ENCODE data around the gene TRPV5.

Gene TRPV5

GRCh38 chr7:142941541-142941940 lies 8.0 kb upstream of the TRPV5 start:
- Histone ChIP-seq H3K27me3 (no peaks in the 10 kb centered on the region), H3K9ac (no peak overlapping the region), H3K9me3 (0 out of 2 replicates have a peak, but pooled peaks cover 6% of the 10 kb centered on the region), H3K4me3 (no peak overlapping the region), H3K4me1 (peaks cover 20% of the 10 kb centered on the region), H3K27ac (no peak overlapping the region), H3K36me3 (no peaks in the 10 kb centered on the region), H4K20me1 (no peaks in the 10 kb centered on the region), H3K4me2 (no peak overlapping the region)
- no peak for TF ChIP-seq Cebpa-rat (IDR thresholded peaks at IDR 0.05)

DNA sequence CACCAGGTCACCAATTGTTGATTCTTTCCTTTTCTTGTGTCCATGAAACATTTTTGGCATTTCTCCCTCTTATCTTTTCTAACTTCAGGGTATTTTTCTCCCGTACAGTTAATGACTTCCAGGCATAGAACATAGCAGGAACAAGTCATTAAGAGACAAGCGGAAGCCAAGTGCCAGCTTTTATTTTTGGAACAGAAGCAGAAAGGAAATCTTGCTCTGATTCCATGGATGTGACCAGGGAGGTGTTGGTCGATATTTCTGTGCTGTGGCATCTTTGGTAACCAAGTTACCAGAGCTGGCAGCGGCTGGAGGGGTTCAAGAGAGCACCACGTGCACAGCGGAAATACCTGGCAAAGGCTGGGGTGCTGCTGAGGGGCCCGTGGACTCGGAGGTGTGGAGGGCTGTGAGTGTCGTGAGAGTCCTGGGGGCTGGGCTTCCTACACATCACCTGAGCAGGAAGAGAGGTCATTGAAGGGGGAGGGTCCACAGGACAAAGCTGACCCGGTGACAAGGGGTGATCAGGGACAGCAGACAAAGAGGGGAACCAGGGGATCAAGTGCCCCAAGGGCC lies 7.5 kb upstream of the TRPV5 start:
- TF ChIP-seq Cebpa-rat (IDR thresholded peaks at IDR 0.05): no peak
- H3K27me3 ChIP-seq: no peaks in the 10 kb centered on the region
- H3K9me3 ChIP-seq: 0 out of 2 replicates have a peak, but pooled peaks cover 6% of the 10 kb centered on the region
- no peak overlapping the region for H3K27ac ChIP-seq
- H3K9ac ChIP-seq: no peak overlapping the region
- H3K36me3 ChIP-seq: no peaks in the 10 kb centered on the region
- no peak overlapping the region for H3K4me3 ChIP-seq
- no peaks in the 10 kb centered on the region for H4K20me1 ChIP-seq
- no peak overlapping the region for H3K4me2 ChIP-seq
- peaks cover 15% of the 10 kb centered on the region for H3K4me1 ChIP-seq

DNA sequence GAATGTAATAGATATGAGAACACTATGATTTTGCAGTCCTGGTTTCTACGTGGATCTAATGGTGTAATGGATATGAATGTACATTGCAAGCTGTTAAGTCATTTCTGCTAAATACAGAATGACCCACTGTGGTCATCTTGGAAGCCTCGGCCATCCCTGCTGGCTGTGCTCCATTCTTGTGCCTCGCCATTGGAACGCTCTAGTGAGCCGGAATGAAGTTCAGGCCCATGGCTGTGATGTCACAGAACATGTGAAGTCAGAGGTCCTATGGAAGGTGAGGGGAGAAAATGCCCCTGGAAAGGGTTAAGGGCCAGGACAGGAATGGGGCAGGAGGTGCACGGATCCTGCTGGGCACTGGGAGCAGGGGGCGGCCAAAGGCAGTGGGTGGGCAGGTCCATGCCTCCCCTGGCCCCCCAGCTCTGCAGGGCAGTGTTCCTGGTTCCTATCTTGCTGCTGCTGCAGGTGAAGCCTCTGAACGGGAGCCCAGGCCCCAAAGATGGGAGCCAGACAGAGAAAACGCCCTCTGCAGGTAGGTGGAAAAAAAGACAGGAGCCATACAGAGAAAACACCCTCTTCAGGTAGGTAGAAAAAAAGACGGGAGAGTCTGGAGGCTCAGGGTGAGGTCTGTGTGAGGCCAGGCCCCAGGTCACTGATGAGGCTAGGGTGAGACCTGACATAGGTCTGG lies 5.8 kb upstream of the TRPV5 start, which contains the start of gene LLCFC1:
LLCFC1 (plus strand) TSS at position 259 of the 685 bp plus-strand sequence; CDS start at position 397, 138 bp downstream.
- H3K9ac ChIP-seq: no peak within 1 kb of the TSS

DNA sequence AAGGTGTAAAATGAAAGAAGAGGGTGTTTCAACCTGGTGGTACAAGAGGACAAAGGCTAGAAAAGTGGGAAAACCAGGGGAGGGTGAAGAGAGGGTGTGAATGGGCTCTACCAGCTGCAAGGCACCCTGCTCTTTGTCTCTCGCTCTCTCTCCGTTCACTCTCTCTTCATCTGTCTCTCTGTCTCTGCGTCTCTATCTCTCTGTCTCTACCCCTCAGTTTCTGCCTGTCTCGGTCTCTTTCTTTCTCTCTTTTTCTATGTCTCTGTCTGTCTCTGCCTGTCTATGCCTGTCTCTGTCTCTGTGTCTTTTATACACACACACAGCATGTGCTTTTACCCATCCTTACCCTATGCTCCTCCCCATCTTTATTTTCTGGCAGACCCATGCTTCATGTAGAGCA lies 5.1 kb upstream of the TRPV5 start:
- Histone ChIP-seq H3K9me3 (0 out of 2 replicates have a peak, but pooled peaks cover 6% of the 10 kb centered on the region), H4K20me1 (no peaks in the 10 kb centered on the region), H3K4me1 (peaks cover 20% of the 10 kb centered on the region), H3K27me3 (no peaks in the 10 kb centered on the region), H3K4me2 (no peak overlapping the region), H3K4me3 (no peak overlapping the region), H3K9ac (no peak overlapping the region), H3K27ac (no peak overlapping the region), H3K36me3 (no peaks in the 10 kb centered on the region)
- no peak for TF ChIP-seq Cebpa-rat (IDR thresholded peaks at IDR 0.05)

More for the DNA sequence above, 5.8 kb upstream of the TRPV5 start, which contains the start of gene LLCFC1:
- peak within 1 kb of the TSS; percentile 2; the same call in 1 of the 2 replicates for H3K4me2 ChIP-seq
- H3K27ac ChIP-seq: no peak within 1 kb of the TSS
- H4K20me1 ChIP-seq: no peaks in the 10 kb centered on the region
- H3K4me1 ChIP-seq: peaks cover 13% of the 10 kb centered on the region
- no peaks in the 10 kb centered on the region for H3K36me3 ChIP-seq
- no peak for TF ChIP-seq Cebpa-rat (IDR thresholded peaks at IDR 0.05)
- H3K27me3 ChIP-seq: no peaks in the 10 kb centered on the region
- no peak within 1 kb of the TSS for H3K4me3 ChIP-seq
- H3K9me3 ChIP-seq: 0 out of 2 replicates have a peak, but pooled peaks cover 6% of the 10 kb centered on the region

- H3K4me1 ChIP-seq: peaks cover 37% of the 10 kb centered on the region
- no peaks in the 10 kb centered on the region for H4K20me1 ChIP-seq
- no peaks in the 10 kb centered on the region for H3K36me3 ChIP-seq
- no peaks in the 10 kb centered on the region for H3K27me3 ChIP-seq
- no peak overlapping the region for H3K9ac ChIP-seq
- no peak overlapping the region for H3K27ac ChIP-seq
- no peak for TF ChIP-seq Cebpa-rat (IDR thresholded peaks at IDR 0.05)
- no peaks in the 10 kb centered on the region for H3K9me3 ChIP-seq
- H3K4me3 ChIP-seq: no peak overlapping the region
- no peak overlapping the region for H3K4me2 ChIP-seq
Measured at GRCh38 chr7:142935941-142936565, 2.5 kb upstream of the TRPV5 start.

DNA sequence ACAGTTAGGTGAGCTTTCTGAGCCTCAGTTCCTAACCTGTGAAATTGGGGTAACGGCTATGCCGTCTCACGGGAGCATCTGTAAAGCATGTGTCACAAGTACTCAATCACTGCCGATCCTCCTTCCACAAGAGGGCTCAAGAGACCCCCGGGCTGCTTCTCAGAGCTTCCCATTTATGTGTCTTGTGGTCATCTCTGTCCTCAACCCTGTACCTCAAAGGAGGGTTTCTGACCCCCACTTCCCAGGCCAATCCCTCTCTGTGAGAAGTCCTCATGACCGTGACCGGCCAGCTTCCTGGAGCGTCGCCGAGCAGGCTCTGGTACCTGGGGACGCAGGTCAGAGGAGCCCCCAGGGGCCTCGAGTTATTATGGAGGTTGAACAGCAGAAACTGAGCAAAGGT lies 510 bp upstream of the TRPV5 start:
- no peaks in the 10 kb centered on the region for H4K20me1 ChIP-seq
- no peaks in the 10 kb centered on the region for H3K36me3 ChIP-seq
- H3K27me3 ChIP-seq: no peaks in the 10 kb centered on the region
- H3K9me3 ChIP-seq: peaks cover 6% of the 10 kb centered on the region; the same call in 1 of the 2 replicates
- peak overlapping the region; percentile 80 for H3K4me2 ChIP-seq
- peaks cover 29% of the 10 kb centered on the region for H3K4me1 ChIP-seq
- H3K9ac ChIP-seq: no peak overlapping the region
- no peak for TF ChIP-seq Cebpa-rat (IDR thresholded peaks at IDR 0.05)
- no peak overlapping the region; the same call in 1 of the 2 replicates for H3K27ac ChIP-seq
- no peak overlapping the region for H3K4me3 ChIP-seq

GRCh38 chr7:142933092-142933475 lies 462 bp downstream of the TRPV5 start:
- Histone ChIP-seq H4K20me1 (no peaks in the 10 kb centered on the region), H3K36me3 (no peaks in the 10 kb centered on the region), H3K4me1 (peaks cover 32% of the 10 kb centered on the region), H3K27ac (no peak overlapping the region), H3K9ac (no peak overlapping the region), H3K4me2 (peak overlapping the region; percentile 80), H3K4me3 (no peak overlapping the region), H3K27me3 (no peaks in the 10 kb centered on the region), H3K9me3 (peaks cover 15% of the 10 kb centered on the region)
- no peak for TF ChIP-seq Cebpa-rat (IDR thresholded peaks at IDR 0.05)

GRCh38 chr7:142932386-142933091 lies 1.0 kb downstream of the TRPV5 start:
- H3K27ac ChIP-seq: no peak overlapping the region
- H3K4me1 ChIP-seq: peaks cover 37% of the 10 kb centered on the region
- no peaks in the 10 kb centered on the region for H4K20me1 ChIP-seq
- H3K4me2 ChIP-seq: peak overlapping the region; percentile 80
- H3K9me3 ChIP-seq: peaks cover 20% of the 10 kb centered on the region
- TF ChIP-seq Cebpa-rat (IDR thresholded peaks at IDR 0.05): no peak
- no peak overlapping the region for H3K9ac ChIP-seq
- H3K36me3 ChIP-seq: no peaks in the 10 kb centered on the region
- no peaks in the 10 kb centered on the region for H3K27me3 ChIP-seq
- H3K4me3 ChIP-seq: no peak overlapping the region

- Histone ChIP-seq H3K9ac (no peak overlapping the region), H3K4me3 (no peak overlapping the region), H4K20me1 (no peaks in the 10 kb centered on the region), H3K27ac (no peak overlapping the region), H3K9me3 (peaks cover 23% of the 10 kb centered on the region), H3K36me3 (no peaks in the 10 kb centered on the region), H3K27me3 (no peaks in the 10 kb centered on the region), H3K4me2 (no peak overlapping the region), H3K4me1 (peaks cover 60% of the 10 kb centered on the region)
- TF ChIP-seq Cebpa-rat (IDR thresholded peaks at IDR 0.05): no peak
Measured at GRCh38 chr7:142930126-142930730, 3.3 kb downstream of the TRPV5 start.

All from BLaER1 (cell line).